IMR-90 (cell line): ENCODE measurements around the gene CLASRP. TPM values are rescaled to one million over a fixed set of nuclear protein-coding genes. Genes with fewer than 3 reads are reported as not detected.

Source experiments
- ATAC-seq: fragments of 200-7000 bp; cut with Tn5 transposase; 2 replicates; pipeline ENCODE4 v1.9.1; 2020; ENCODE audit warnings: low read depth, mild to moderate bottlenecking, moderate library complexity
- BruUV-seq: library from RNA; stranded (reverse); fragments of 400-500 nt; replicated peaks from 2 replicates; lab custom pipeline; 2021; lab: Mats Ljungman, UMichigan
- CTCF ChIA-PET: fragments of 300-600 bp; formaldehyde crosslinking; extraction: SDS; loops from one replicate; lab custom pipeline; 2021; ENCODE audit warnings: antibody characterized with exemption; lab: Yijun Ruan, JAX
- POLR2A ChIA-PET: fragments of 300-600 bp; sonication (Branson Sonifier 250); formaldehyde crosslinking; loops from one replicate; lab custom pipeline; 2022; ENCODE audit warnings: antibody characterized with exemption; ENCODE audit not compliant: unreplicated experiment; lab: Charles Lee
- DNase-seq: peaks from one replicate; pipeline ENCODE4 v3.0.0; 2013
- H2AFZ ChIP-seq: replicated peaks from 2 replicates; pipeline ENCODE3; 2013; ENCODE audit warnings: low read length, mild to moderate bottlenecking; ENCODE audit not compliant: poor library complexity
- H2AK5ac ChIP-seq: 2 replicates; pipeline ENCODE4 v1.6.1; 2013; ENCODE audit warnings: low read depth, low read length, inconsistent platforms
- H2AK9ac ChIP-seq: replicated peaks from 2 replicates; pipeline ENCODE3; 2013; ENCODE audit warnings: mild to moderate bottlenecking, low read depth, low read length, moderate library complexity; ENCODE audit not compliant: poor library complexity
- H2BK120ac ChIP-seq: 2 replicates; pipeline ENCODE4 v1.6.1; 2013; ENCODE audit warnings: low read depth, low read length, inconsistent platforms
- H2BK15ac ChIP-seq: 3 replicates; pipeline ENCODE4 v1.6.1; 2013; ENCODE audit warnings: low read depth, low read length, inconsistent platforms
- H2BK20ac ChIP-seq: 2 replicates; pipeline ENCODE4 v1.6.1; 2013; ENCODE audit warnings: low read depth, mild to moderate bottlenecking, inconsistent platforms, low read length, moderate library complexity
- H2BK5ac ChIP-seq: 2 replicates; pipeline ENCODE4 v1.6.1; 2013; ENCODE audit warnings: mild to moderate bottlenecking, low read depth, low read length, inconsistent platforms; ENCODE audit not compliant: poor library complexity, severe bottlenecking
- H3K14ac ChIP-seq: replicated peaks from 2 replicates; pipeline ENCODE4 v1.6.1; 2013; ENCODE audit warnings: low read depth, low read length, inconsistent platforms
- H3K18ac ChIP-seq: 2 replicates; pipeline ENCODE4 v1.6.1; 2013; ENCODE audit warnings: low read depth, low read length, control low read depth
- H3K23ac ChIP-seq: 2 replicates; pipeline ENCODE4 v1.6.1; 2013; ENCODE audit warnings: low read depth, low read length, inconsistent platforms
- H3K27ac ChIP-seq: 2 replicates; pipeline ENCODE4 v1.5.1; 2013; ENCODE audit warnings: mild to moderate bottlenecking, control low read depth, low read length; ENCODE audit not compliant: insufficient read depth
- H3K27me3 ChIP-seq: 2 replicates; pipeline ENCODE4 v1.6.1; 2013; ENCODE audit warnings: low read length; ENCODE audit not compliant: control insufficient read depth, insufficient read depth
- H3K36me3 ChIP-seq: 2 replicates; pipeline ENCODE4 v1.6.1; 2013; ENCODE audit warnings: low read length, mixed read lengths; ENCODE audit not compliant: control insufficient read depth, insufficient read depth
- H3K4ac ChIP-seq: 2 replicates; pipeline ENCODE4 v1.6.1; 2013; ENCODE audit warnings: low read depth, low read length, inconsistent platforms
- H3K4me1 ChIP-seq: 2 replicates; pipeline ENCODE4 v1.6.1; 2013; ENCODE audit warnings: low read length, mixed read lengths; ENCODE audit not compliant: control insufficient read depth, insufficient read depth
- H3K4me2 ChIP-seq: 2 replicates; pipeline ENCODE4 v1.6.1; 2013; ENCODE audit warnings: low read depth, mild to moderate bottlenecking, control low read depth, low read length, moderate library complexity
- H3K4me3 ChIP-seq: 2 replicates; pipeline ENCODE4 v1.5.1; 2013; ENCODE audit warnings: low read depth, mild to moderate bottlenecking, control low read depth, low read length, moderate library complexity; ENCODE audit not compliant: insufficient read depth
- H3K56ac ChIP-seq: 2 replicates; pipeline ENCODE4 v1.6.1; 2013; ENCODE audit warnings: low read length, inconsistent platforms; ENCODE audit not compliant: insufficient read depth; ENCODE audit errors: extremely low read depth
- H3K79me1 ChIP-seq, 2 experiments: 2 replicates each; pipeline ENCODE4 v1.6.1; 2013; ENCODE audit warnings: low read length in 2 of 2, inconsistent platforms in 1 of 2, low read depth in 1 of 2
- H3K9ac ChIP-seq: 2 replicates; pipeline ENCODE4 v1.6.1; 2013; ENCODE audit warnings: low read depth, low read length, control low read depth
- H3K9me1 ChIP-seq: 2 replicates; pipeline ENCODE4 v1.6.1; 2013; ENCODE audit warnings: low read length, inconsistent platforms; ENCODE audit not compliant: insufficient read depth
- H3K9me3 ChIP-seq: 2 replicates; pipeline ENCODE4 v1.6.1; 2013; ENCODE audit warnings: low read length; ENCODE audit not compliant: control insufficient read depth, insufficient read depth
- H4K20me1 ChIP-seq: 2 replicates; pipeline ENCODE4 v1.6.1; 2013; ENCODE audit warnings: low read length, inconsistent platforms; ENCODE audit not compliant: insufficient read depth
- H4K5ac ChIP-seq: 2 replicates; pipeline ENCODE4 v1.6.1; 2013; ENCODE audit warnings: mild to moderate bottlenecking, low read depth, low read length, control low read depth
- H4K8ac ChIP-seq, 2 experiments: 2 replicates each; pipeline ENCODE4 v1.6.1; 2013; ENCODE audit warnings: low read depth in 2 of 2, low read length in 2 of 2, control low read depth in 1 of 2, inconsistent platforms in 1 of 2
- H4K91ac ChIP-seq: 2 replicates; pipeline ENCODE4 v1.6.1; 2013; ENCODE audit warnings: low read depth, low read length, inconsistent platforms; ENCODE audit not compliant: insufficient read depth
- BHLHE40 ChIP-seq: fragments of 150-350 bp; IDR thresholded peaks from 2 replicates; pipeline ENCODE4 v1.6.1; 2016; ENCODE audit warnings: mild to moderate bottlenecking, low read depth, low read length
- MAFK ChIP-seq: IDR thresholded peaks from 2 replicates; pipeline ENCODE4 v1.6.1; 2012; ENCODE audit warnings: low read depth, low read length, improper control_type of control experiment
- MAZ ChIP-seq: IDR thresholded peaks from 2 replicates; pipeline ENCODE4 v1.6.1; 2012; ENCODE audit warnings: low read depth, mild to moderate bottlenecking, low read length, improper control_type of control experiment, moderate library complexity, borderline replicate concordance
- POLR2A ChIP-seq: IDR thresholded peaks from 2 replicates; pipeline ENCODE4 v1.6.1; 2012; ENCODE audit warnings: mild to moderate bottlenecking, low read depth, low read length
- RAD21 ChIP-seq: IDR thresholded peaks from 2 replicates; pipeline ENCODE4 v1.6.1; 2012; ENCODE audit warnings: low read length, improper control_type of control experiment
- WGBS, 2 experiments: methylation state at CpG; one replicate each; pipeline versions ENCODE4 v1.1.5 to v1.1.7; 2013; ENCODE audit warnings: missing lambda C conversion rate in 2 of 2; ENCODE audit not compliant: insufficient read length in 1 of 2; ENCODE audit errors: extremely low coverage in 2 of 2; 5-methylcytosine and 5-hydroxymethylcytosine counted together
- dilution Hi-C: fragments of 300-500 bp; cut with HindIII; formaldehyde crosslinking; loops from one replicate; pipeline ENCODE4 v1.14.3; 2018; ENCODE audit warnings: low sequenced_read_pairs; ENCODE audit not compliant: unreplicated experiment
- in situ Hi-C: fragments of 300-500 bp; cut with MboI; formaldehyde crosslinking; loops from 3 replicates; pipeline ENCODE4 v1.14.3; 2019; ENCODE audit warnings: low sequenced_read_pairs, inconsistent platforms, mixed read lengths
- intact Hi-C: fragments of 100-400 bp; cut with micrococcal nuclease; formaldehyde crosslinking; loops from 2 replicates; pipeline ENCODE4 v1.10.0; 2022
- polyA plus RNA-seq, 3 experiments: library from polyadenylated mRNA; depleted of rRNA; stranded (reverse); fragments of >200 nt; gene quantifications; 2 replicates each; pipeline ENCODE4 v1.2.3, GENCODE V29; 2012; ENCODE audit warnings: low replicate concordance in 1 of 3
- total RNA-seq: library from RNA; depleted of rRNA; stranded (reverse); fragments of >200 nt; gene quantifications from 2 replicates; pipeline ENCODE4 v1.2.3, GENCODE V29; 2012
- TF ChIP-seq, protein P1 (sequence below): fragments of 150-350 bp; IDR thresholded peaks from 2 replicates; pipeline ENCODE4 v1.6.1; 2017; ENCODE audit warnings: mild to moderate bottlenecking, antibody characterized with exemption, low read length, low read depth

CLASRP gene
- total and polyA plus RNA-seq, 2 of the 4 experiments (the other 2 are of a cell fraction): 19.9 to 31.7 TPM

DNA sequence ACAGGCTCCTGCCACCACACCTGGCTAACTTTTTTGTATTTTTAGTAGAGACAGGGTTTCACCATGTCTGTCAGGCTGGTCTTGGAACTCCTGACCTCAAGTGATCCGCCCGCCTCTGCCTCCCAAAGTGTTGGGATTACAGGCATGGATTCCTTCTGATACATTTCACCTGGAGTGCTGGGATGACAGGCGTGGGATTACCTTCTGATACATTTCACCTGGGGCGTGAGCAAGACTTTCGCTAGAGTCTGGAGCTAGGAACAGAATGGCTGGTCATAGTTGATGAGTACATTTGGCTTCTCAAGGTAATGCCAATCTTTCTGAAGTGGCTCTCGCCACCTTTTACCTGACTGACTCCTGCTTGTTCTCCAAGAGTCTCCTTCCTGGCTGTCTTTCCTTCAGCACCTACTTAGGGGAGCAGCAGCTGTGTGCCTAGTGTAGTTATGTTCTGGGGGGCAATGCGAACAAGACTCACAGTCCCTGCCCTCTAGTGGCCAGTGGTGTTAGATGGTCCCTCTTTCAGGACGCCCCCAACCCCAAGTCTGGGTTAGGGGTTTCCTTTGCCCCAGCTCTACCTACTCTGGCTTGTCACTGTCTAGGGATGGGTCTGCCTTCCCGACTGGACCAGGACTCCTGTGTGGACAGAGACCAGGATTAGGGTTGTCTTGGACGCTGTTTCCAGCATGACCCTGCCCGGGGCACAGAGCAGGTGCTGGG, 73.4 kb downstream of the CLASRP start:
- Histone ChIP-seq H3K9ac (no peak overlapping the region), H4K8ac (no peak overlapping the region), H3K23ac (no peak overlapping the region), H2AK9ac (no peak overlapping the region), H3K18ac (no peak overlapping the region), H3K4ac (no peak overlapping the region), H3K9me3 (no peaks in the 10 kb centered on the region), H3K14ac (no peak overlapping the region), H4K20me1 (peaks cover 95% of the 10 kb centered on the region), H3K36me3 (peaks cover 6% of the 10 kb centered on the region), H2AFZ (no peak overlapping the region), H3K27me3 (no peaks in the 10 kb centered on the region), H4K5ac (no peak overlapping the region), H4K91ac (no peak overlapping the region), H3K27ac (no peak overlapping the region), H3K4me3 (no peak overlapping the region), H2BK15ac (no peak overlapping the region), H3K56ac (no peak overlapping the region), H3K9me1 (peaks cover 39% of the 10 kb centered on the region), H3K79me1 (peaks cover 49 to 96% of the 10 kb centered on the region in 2 experiments), H3K4me1 (peaks cover 5% of the 10 kb centered on the region; the same call in 1 of the 2 replicates), H2BK5ac (no peak overlapping the region), H3K4me2 (no peak overlapping the region), H2AK5ac (no peak overlapping the region), H2BK20ac (no peak overlapping the region), H2BK120ac (no peak overlapping the region)
- ChIA-PET CTCF (no interaction called here), POLR2A (interaction anchor here (0.5 kb wide), 1 partner anchor 27 kb away, joined by 4 read pairs; no protein-coding TSS in a partner anchor)
- in situ Hi-C loops (no loop called here), dilution Hi-C loops (no loop called here), intact Hi-C loops (no loop called here)
- no CpG with 5 or more reads among the region's 11 CpGs for WGBS, 2 experiments
- BruUV-seq: no TSS peak
- no peak for ATAC-seq
- TF ChIP-seq BHLHE40 (no peak), RAD21 (no peak), MAZ (no peak), POLR2A (no peak), MAFK (no peak)
- TF ChIP-seq, protein P1, sequence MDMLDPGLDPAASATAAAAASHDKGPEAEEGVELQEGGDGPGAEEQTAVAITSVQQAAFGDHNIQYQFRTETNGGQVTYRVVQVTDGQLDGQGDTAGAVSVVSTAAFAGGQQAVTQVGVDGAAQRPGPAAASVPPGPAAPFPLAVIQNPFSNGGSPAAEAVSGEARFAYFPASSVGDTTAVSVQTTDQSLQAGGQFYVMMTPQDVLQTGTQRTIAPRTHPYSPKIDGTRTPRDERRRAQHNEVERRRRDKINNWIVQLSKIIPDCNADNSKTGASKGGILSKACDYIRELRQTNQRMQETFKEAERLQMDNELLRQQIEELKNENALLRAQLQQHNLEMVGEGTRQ: no peak
- no peak for DNase-seq
